HepG2 (cell line): ENCODE measurements around the gene WDR7. TPM values are rescaled to one million over a fixed set of nuclear protein-coding genes. Genes with fewer than 3 reads are reported as not detected.

ENCODE experiments used
- ARNT2 ChIP-seq: sonication (generic); formaldehyde crosslinking; IDR thresholded peaks from 2 replicates; pipeline ENCODE4 v1.8.0; 2022; ENCODE audit warnings: mild to moderate bottlenecking, low read depth, missing genetic modification reagents, moderate library complexity
- ASH2L ChIP-seq: fragments of 300-600, 200-600 bp; sonication (generic); IDR thresholded peaks from 2 replicates; pipeline ENCODE4 v1.7.0; 2017; ENCODE audit warnings: low read depth, mild to moderate bottlenecking, moderate library complexity, mixed read lengths, low read length; ENCODE audit not compliant: insufficient read length
- CBX2 ChIP-seq, 2 experiments: fragments of 200-600 bp in 1 of 2; sonication (generic); formaldehyde crosslinking in 1 of 2; IDR thresholded peaks; 2 replicates each; pipeline versions ENCODE4 v1.7.0 to v1.8.1; 2018 to 2022; ENCODE audit warnings: low read depth in 2 of 2, low read length in 1 of 2, mild to moderate bottlenecking in 1 of 2, missing genetic modification reagents in 1 of 2
- FOXO1 ChIP-seq: sonication (generic); formaldehyde crosslinking; IDR thresholded peaks from 2 replicates; pipeline ENCODE4 v1.4.0; 2020; ENCODE audit warnings: missing genetic modification reagents
- MAF1 ChIP-seq: sonication (generic); formaldehyde crosslinking; IDR thresholded peaks from 2 replicates; pipeline ENCODE4 v1.5.0; 2020; ENCODE audit warnings: missing genetic modification reagents, borderline replicate concordance
- MED1 ChIP-seq: sonication (generic); formaldehyde crosslinking; IDR thresholded peaks from 2 replicates; pipeline ENCODE4 v1.4.0; 2020; ENCODE audit warnings: missing genetic modification reagents
- MED8 ChIP-seq: sonication (generic); formaldehyde crosslinking; IDR thresholded peaks from 2 replicates; pipeline ENCODE4 v1.8.1; 2023; ENCODE audit warnings: mild to moderate bottlenecking, missing genetic modification reagents; ENCODE audit not compliant: insufficient replicate concordance
- MTA3 ChIP-seq: sonication (generic); formaldehyde crosslinking; IDR thresholded peaks from 2 replicates; pipeline ENCODE4 v1.4.0; 2020; ENCODE audit warnings: missing genetic modification reagents
- NFE2 ChIP-seq: sonication (generic); formaldehyde crosslinking; IDR thresholded peaks from 2 replicates; pipeline ENCODE4 v1.4.0; 2020; ENCODE audit warnings: missing genetic modification reagents
- RAD51 ChIP-seq: fragments of 450-650 bp; IDR thresholded peaks from 2 replicates; pipeline ENCODE4 v1.6.1; 2016; ENCODE audit warnings: borderline replicate concordance
- RBFOX2 ChIP-seq: fragments of 200-400 bp; formaldehyde crosslinking; IDR thresholded peaks from 2 replicates; pipeline ENCODE4 v1.6.1; 2017; ENCODE audit warnings: low read depth, mild to moderate bottlenecking, low read length
- SP5 ChIP-seq: IDR thresholded peaks from 2 replicates; pipeline ENCODE4 v1.6.1; 2016; ENCODE audit warnings: low read depth, borderline replicate concordance
- TMF1 ChIP-seq: sonication (generic); formaldehyde crosslinking; IDR thresholded peaks from 2 replicates; pipeline ENCODE4 v1.8.1; 2022; ENCODE audit warnings: low read depth, missing genetic modification reagents
- ZBTB20 ChIP-seq: sonication (generic); formaldehyde crosslinking; IDR thresholded peaks from 2 replicates; pipeline ENCODE4 v1.8.1; 2023; ENCODE audit warnings: missing genetic modification reagents, low read depth, mild to moderate bottlenecking, borderline replicate concordance
- ZC3H13 ChIP-seq: sonication (generic); formaldehyde crosslinking; IDR thresholded peaks from 2 replicates; pipeline ENCODE4 v1.8.1; 2023; ENCODE audit warnings: mild to moderate bottlenecking, missing genetic modification reagents, moderate library complexity
- ZNF263 ChIP-seq: sonication (generic); formaldehyde crosslinking; IDR thresholded peaks from 2 replicates; pipeline ENCODE4 v1.4.0; 2020; ENCODE audit warnings: missing genetic modification reagents
- ZNF432 ChIP-seq: sonication (generic); formaldehyde crosslinking; IDR thresholded peaks from 2 replicates; pipeline ENCODE4 v1.5.0; 2020; ENCODE audit warnings: missing genetic modification reagents, mild to moderate bottlenecking, borderline replicate concordance
- ZNF441 ChIP-seq: sonication (generic); formaldehyde crosslinking; IDR thresholded peaks from 2 replicates; pipeline ENCODE4 v1.7.0; 2021; ENCODE audit warnings: missing genetic modification reagents, borderline replicate concordance
- ZNF543 ChIP-seq: sonication (generic); formaldehyde crosslinking; IDR thresholded peaks from 2 replicates; pipeline ENCODE4 v1.4.0; 2020; ENCODE audit warnings: mild to moderate bottlenecking, missing genetic modification reagents
- ZNF615 ChIP-seq: sonication (generic); formaldehyde crosslinking; IDR thresholded peaks from 2 replicates; pipeline ENCODE4 v1.5.0; 2020; ENCODE audit warnings: mild to moderate bottlenecking, missing genetic modification reagents, borderline replicate concordance
- ZNF652 ChIP-seq: IDR thresholded peaks from 2 replicates; pipeline ENCODE4 v1.6.1; 2016; ENCODE audit warnings: low read depth, borderline replicate concordance
- ZNF781 ChIP-seq: sonication (generic); formaldehyde crosslinking; IDR thresholded peaks from 2 replicates; pipeline ENCODE4 v1.5.1; 2020; ENCODE audit warnings: borderline replicate concordance, mild to moderate bottlenecking, missing genetic modification reagents; ENCODE audit errors: not compliant biosample characterization
- polyA plus RNA-seq, 8 experiments: library from polyadenylated mRNA; depleted of rRNA in 3 of 8; stranded (reverse) in 7 of 8; unstranded in 1 of 8; fragments of >200 nt; fragmentation: Illumina TruSeq in 4 of 8; extraction: Trizol in 4 of 8; gene quantifications; 2 replicates each; pipeline versions ENCODE4 v1.2.1 to v1.2.3, GENCODE V29; 2011 to 2016; ENCODE audit warnings: low read depth in 4 of 8, missing spikeins in 1 of 8, mixed read lengths in 1 of 8; ENCODE audit not compliant: insufficient read depth in 1 of 8
- total RNA-seq, 5 experiments: library from RNA; depleted of rRNA; stranded (reverse); fragments of >200 nt; fragmentation: Illumina TruSeq; extraction: Trizol; gene quantifications; 2 replicates each; pipeline ENCODE4 v1.2.3, GENCODE V29; 2016; ENCODE audit warnings: low read depth in 1 of 5
- TF ChIP-seq, protein P1 (sequence below): sonication (generic); formaldehyde crosslinking; IDR thresholded peaks from 2 replicates; pipeline ENCODE4 v1.5.0; 2020; ENCODE audit warnings: missing genetic modification reagents
- TF ChIP-seq, protein P2 (sequence below): sonication (generic); formaldehyde crosslinking; IDR thresholded peaks from 2 replicates; pipeline ENCODE4 v1.8.1; 2023; ENCODE audit warnings: mild to moderate bottlenecking, missing genetic modification reagents
- TF ChIP-seq, protein P3 (sequence below): sonication (generic); formaldehyde crosslinking; IDR thresholded peaks from 2 replicates; pipeline ENCODE4 v1.4.0; 2020; ENCODE audit warnings: missing genetic modification reagents
- TF ChIP-seq, protein P4 (sequence below): IDR thresholded peaks from 2 replicates; pipeline ENCODE4 v1.6.1; 2012; ENCODE audit warnings: low read depth, low read length, improper control_type of control experiment

WDR7 gene
- total and polyA plus RNA-seq, 2 of the 13 experiments (the other 11 are each of a cell fraction or from before 2014, with no cell fraction given): 2.0 to 7.8 TPM

DNA sequence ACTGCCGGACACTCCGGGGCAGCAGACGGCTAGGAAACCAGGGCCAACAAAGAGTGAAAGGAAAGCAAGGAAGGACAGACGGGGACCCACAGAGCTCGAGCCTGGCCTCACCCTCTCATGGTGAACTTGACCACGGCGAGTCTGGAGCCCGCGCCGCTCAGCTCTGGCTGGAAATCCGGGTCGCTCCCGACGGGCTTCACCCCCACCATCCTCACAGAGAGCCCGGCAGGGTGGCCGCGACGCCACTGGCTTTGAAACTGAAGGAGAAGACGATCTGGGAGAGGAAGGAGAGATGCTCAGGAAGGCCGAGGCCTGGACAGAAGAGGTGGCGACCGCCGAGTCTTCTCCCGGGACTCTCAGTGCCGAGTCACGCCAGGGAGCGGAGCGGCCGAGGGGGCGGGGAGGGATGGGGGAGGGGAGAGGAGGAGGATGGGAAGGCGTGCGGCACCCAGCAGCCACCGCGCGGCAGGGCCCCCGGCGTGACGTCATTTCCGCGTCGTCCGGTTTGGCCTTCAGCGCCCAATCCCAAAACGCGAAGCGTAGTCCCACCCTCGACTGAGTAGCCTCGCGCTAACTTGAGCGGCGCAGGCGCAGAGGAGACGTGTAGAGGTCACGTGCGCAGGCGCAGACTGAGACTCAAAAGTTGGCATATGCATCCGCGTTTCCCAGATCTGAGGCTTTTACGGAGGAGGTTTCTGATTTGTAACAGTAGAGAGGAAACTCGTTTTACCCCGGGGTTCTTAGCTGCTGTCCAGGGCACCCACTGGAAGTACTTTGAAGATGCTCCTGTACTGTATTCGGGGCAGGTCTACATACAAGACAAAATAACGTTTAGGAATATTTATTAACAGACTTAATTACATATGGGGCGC lies 12.7 kb upstream of the WDR7 start, which contains the start of gene TXNL1 (continued):
- TF ChIP-seq ZNF543 (CRISPR knock-in tag): no peak; the same call in 1 of the 2 replicates
- TF ChIP-seq ZNF432 (CRISPR knock-in tag): no peak
- TF ChIP-seq ARNT2 (CRISPR knock-in tag): peak; percentile 19; the same call in 1 of the 2 replicates
- TF ChIP-seq, protein P1, sequence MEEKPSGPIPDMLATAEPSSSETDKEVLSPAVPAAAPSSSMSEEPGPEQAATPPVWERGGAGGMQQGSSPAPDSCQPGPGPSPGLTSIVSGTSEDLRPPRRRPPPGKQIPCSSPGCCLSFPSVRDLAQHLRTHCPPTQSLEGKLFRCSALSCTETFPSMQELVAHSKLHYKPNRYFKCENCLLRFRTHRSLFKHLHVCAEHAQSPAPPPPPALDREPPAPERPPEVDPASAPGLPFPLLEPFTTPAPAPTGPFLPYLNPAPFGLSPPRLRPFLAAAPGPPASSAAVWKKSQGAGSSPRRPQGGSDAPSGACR (CRISPR knock-in tag): peak; percentile 56; the same call in 1 of the 2 replicates
- TF ChIP-seq CBX2 (IDR thresholded peaks at IDR 0.05; ENCODE audit: low read depth, low read length): no peak
- TF ChIP-seq CBX2 (CRISPR knock-in tag; IDR thresholded peaks at IDR 0.05; ENCODE audit: low read depth): no peak
- peak; percentile 58; the same call in 1 of the 2 replicates for TF ChIP-seq RAD51
- TF ChIP-seq ZNF441: 0 out of 2 replicates have a peak, but pooled peaks have one; percentile 31
- TF ChIP-seq NFE2 (CRISPR knock-in tag): peak; percentile 70; the same call in 1 of the 2 replicates
- 0 out of 2 replicates have a peak, but pooled peaks have one; percentile 69 for TF ChIP-seq MED1 (CRISPR knock-in tag)
- 0 out of 2 replicates have a peak, but pooled peaks have one; percentile 30 for TF ChIP-seq SP5 (CRISPR knock-in tag)
- TF ChIP-seq ASH2L: peak; percentile 75
- no peak for TF ChIP-seq ZNF263 (CRISPR knock-in tag)
- TF ChIP-seq ZC3H13 (CRISPR knock-in tag): no peak; the same call in 1 of the 2 replicates
- TF ChIP-seq, protein P2, sequence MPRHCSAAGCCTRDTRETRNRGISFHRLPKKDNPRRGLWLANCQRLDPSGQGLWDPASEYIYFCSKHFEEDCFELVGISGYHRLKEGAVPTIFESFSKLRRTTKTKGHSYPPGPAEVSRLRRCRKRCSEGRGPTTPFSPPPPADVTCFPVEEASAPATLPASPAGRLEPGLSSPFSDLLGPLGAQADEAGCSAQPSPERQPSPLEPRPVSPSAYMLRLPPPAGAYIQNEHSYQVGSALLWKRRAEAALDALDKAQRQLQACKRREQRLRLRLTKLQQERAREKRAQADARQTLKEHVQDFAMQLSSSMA (CRISPR knock-in tag): no peak
- TF ChIP-seq MTA3 (CRISPR knock-in tag): no peak
- TF ChIP-seq MAF1 (CRISPR knock-in tag): peak; percentile 70; the same call in 1 of the 2 replicates
- peak; percentile 56; the same call in 1 of the 2 replicates for TF ChIP-seq ZBTB20
- TF ChIP-seq FOXO1 (CRISPR knock-in tag): peak; percentile 58
- TF ChIP-seq RBFOX2: peak; percentile 82; the same call in 1 of the 2 replicates
- no peak for TF ChIP-seq TMF1
- TF ChIP-seq, protein P3, sequence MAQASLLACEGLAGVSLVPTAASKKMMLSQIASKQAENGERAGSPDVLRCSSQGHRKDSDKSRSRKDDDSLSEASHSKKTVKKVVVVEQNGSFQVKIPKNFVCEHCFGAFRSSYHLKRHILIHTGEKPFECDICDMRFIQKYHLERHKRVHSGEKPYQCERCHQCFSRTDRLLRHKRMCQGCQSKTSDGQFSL (CRISPR knock-in tag): peak; percentile 45; the same call in 1 of the 2 replicates
- no peak for TF ChIP-seq ZNF652 (CRISPR knock-in tag)
- TF ChIP-seq, protein P4, sequence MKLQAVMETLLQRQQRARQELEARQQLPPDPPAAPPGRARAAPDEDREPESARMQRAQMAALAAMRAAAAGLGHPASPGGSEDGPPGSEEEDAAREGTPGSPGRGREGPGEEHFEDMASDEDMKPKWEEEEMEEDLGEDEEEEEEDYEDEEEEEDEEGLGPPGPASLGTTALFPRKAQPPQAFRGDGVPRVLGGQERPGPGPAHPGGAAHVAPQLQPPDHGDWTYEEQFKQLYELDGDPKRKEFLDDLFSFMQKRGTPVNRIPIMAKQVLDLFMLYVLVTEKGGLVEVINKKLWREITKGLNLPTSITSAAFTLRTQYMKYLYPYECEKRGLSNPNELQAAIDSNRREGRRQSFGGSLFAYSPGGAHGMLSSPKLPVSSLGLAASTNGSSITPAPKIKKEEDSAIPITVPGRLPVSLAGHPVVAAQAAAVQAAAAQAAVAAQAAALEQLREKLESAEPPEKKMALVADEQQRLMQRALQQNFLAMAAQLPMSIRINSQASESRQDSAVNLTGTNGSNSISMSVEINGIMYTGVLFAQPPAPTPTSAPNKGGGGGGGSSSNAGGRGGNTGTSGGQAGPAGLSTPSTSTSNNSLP: peak; percentile 21; the same call in 1 of the 2 replicates
- TF ChIP-seq MED8: peak; percentile 57
- TF ChIP-seq ZNF615: no peak
- TF ChIP-seq ZNF781 (CRISPR knock-in tag): peak; percentile 46
